GM23338 (cell line): Measurements from ENCODE around the gene ATP6V0E2. TPM values are rescaled to one million over a fixed set of nuclear protein-coding genes. Genes with fewer than 3 reads are reported as not detected.

Experiments used
- ATAC-seq: fragments of 200-7000 bp; cut with Tn5 transposase; 3 replicates; pipeline ENCODE4 v1.9.1; 2020
- DNase-seq: peaks from one replicate; pipeline ENCODE4 v3.0.0-alpha.2; 2015; ENCODE audit warnings: low spot score
- H2AFZ ChIP-seq: fragments of 200-600 bp; sonication (generic); 2 replicates; pipeline ENCODE4 v1.8.0; 2016; ENCODE audit warnings: antibody characterized with exemption, mild to moderate bottlenecking, moderate library complexity
- H3F3A ChIP-seq: fragments of 200-600 bp; sonication (generic); replicated peaks from 2 replicates; pipeline ENCODE4 v1.8.0; 2017; ENCODE audit warnings: antibody characterized with exemption, mixed run types, low read depth
- H3K27ac ChIP-seq: fragments of 200-600 bp; sonication (generic); 2 replicates; pipeline ENCODE4 v1.6.1; 2016; ENCODE audit warnings: low read depth
- H3K27me3 ChIP-seq: fragments of 200-600 bp; sonication (generic); 2 replicates; pipeline ENCODE4 v1.8.0; 2016; ENCODE audit warnings: mild to moderate bottlenecking, mixed run types, moderate library complexity; ENCODE audit not compliant: insufficient read depth
- H3K36me3 ChIP-seq: fragments of 200-600 bp; sonication (generic); 2 replicates; pipeline ENCODE4 v1.8.0; 2016; ENCODE audit warnings: mild to moderate bottlenecking; ENCODE audit not compliant: insufficient read depth
- H3K4me1 ChIP-seq: fragments of 200-600 bp; sonication (generic); 2 replicates; pipeline ENCODE4 v1.8.0; 2016; ENCODE audit warnings: mild to moderate bottlenecking, moderate library complexity; ENCODE audit not compliant: insufficient read depth
- H3K4me2 ChIP-seq: fragments of 200-600 bp; sonication (generic); 2 replicates; pipeline ENCODE4 v1.7.1; 2017; ENCODE audit warnings: mixed run types
- H3K4me3 ChIP-seq: fragments of 200-600 bp; sonication (generic); 2 replicates; pipeline ENCODE4 v1.6.1; 2016; ENCODE audit warnings: mixed run types
- H3K79me2 ChIP-seq: fragments of 200-600 bp; sonication (generic); replicated peaks from 2 replicates; pipeline ENCODE4 v1.8.0; 2017; ENCODE audit warnings: mild to moderate bottlenecking; ENCODE audit not compliant: insufficient read depth
- H3K9me2 ChIP-seq: fragments of 200-600 bp; sonication (generic); 2 replicates; pipeline ENCODE4 v1.8.0; 2017; ENCODE audit not compliant: insufficient read depth
- H4K20me1 ChIP-seq: fragments of 200-600 bp; sonication (generic); replicated peaks from 2 replicates; pipeline ENCODE4 v1.8.0; 2017; ENCODE audit warnings: mild to moderate bottlenecking; ENCODE audit not compliant: insufficient read depth
- H3K27ac Mint-ChIP-seq: 2 replicates; pipeline ENCODE4 v1.8.0; 2020; ENCODE audit warnings: inconsistent platforms, mild to moderate bottlenecking, moderate library complexity, mixed read lengths
- H3K27me3 Mint-ChIP-seq: 3 replicates; pipeline ENCODE4 v1.8.0; 2022; ENCODE audit warnings: low read depth, mild to moderate bottlenecking, moderate library complexity, mixed read lengths, inconsistent platforms; ENCODE audit not compliant: insufficient read depth, poor library complexity
- H3K36me3 Mint-ChIP-seq: 3 replicates; pipeline ENCODE4 v1.8.0; 2021; ENCODE audit warnings: low read depth, mild to moderate bottlenecking, inconsistent platforms, moderate library complexity, mixed read lengths
- H3K4me1 Mint-ChIP-seq: 3 replicates; pipeline ENCODE4 v1.8.0; 2020; ENCODE audit warnings: mild to moderate bottlenecking, inconsistent platforms, mixed read lengths
- H3K4me3 Mint-ChIP-seq: 3 replicates; pipeline ENCODE4 v1.8.0; 2021; ENCODE audit warnings: moderate library complexity, mild to moderate bottlenecking, inconsistent platforms, mixed read lengths
- H3K9me3 Mint-ChIP-seq: 3 replicates; pipeline ENCODE4 v1.8.0; 2020; ENCODE audit warnings: moderate library complexity, mild to moderate bottlenecking, inconsistent platforms, mixed read lengths
- CREB1 ChIP-seq: fragments of 250-450 bp; sonication (Bioruptor Pico); IDR thresholded peaks from 2 replicates; pipeline ENCODE4 v1.5.0; 2020; ENCODE audit warnings: low read depth, mild to moderate bottlenecking, moderate library complexity
- CTCF ChIP-seq, 2 experiments: fragments of 200-600 bp in 1 of 2; sonication (generic) in 1 of 2; conservative IDR thresholded peaks; 2 replicates each; pipeline versions ENCODE4 v1.5.1 to v1.6.1; 2016 to 2017; ENCODE audit warnings: antibody characterized with exemption in 2 of 2, low read depth in 2 of 2, mild to moderate bottlenecking in 2 of 2, moderate library complexity in 1 of 2
- ETS1 ChIP-seq: IDR thresholded peaks from 2 replicates; pipeline ENCODE4 v1.6.1; 2016; ENCODE audit warnings: antibody characterized with exemption
- EZH2 ChIP-seq: fragments of 200-600 bp; sonication (generic); IDR thresholded peaks from one replicate; pipeline ENCODE4 v1.8.0; 2017; ENCODE audit warnings: antibody characterized with exemption, mild to moderate bottlenecking, low read depth; ENCODE audit not compliant: unreplicated experiment
- EZH2phosphoT487 ChIP-seq: fragments of 200-600 bp; sonication (generic); IDR thresholded peaks from one replicate; pipeline ENCODE4 v1.8.1; 2018; ENCODE audit warnings: antibody characterized with exemption; ENCODE audit not compliant: unreplicated experiment
- JUNB ChIP-seq: IDR thresholded peaks from one replicate; pipeline ENCODE4 v1.6.1; 2016; ENCODE audit warnings: antibody characterized with exemption; ENCODE audit not compliant: unreplicated experiment
- NANOG ChIP-seq: IDR thresholded peaks from 2 replicates; pipeline ENCODE4 v1.6.1; 2016; ENCODE audit warnings: antibody characterized with exemption, borderline replicate concordance
- POLR2AphosphoS5 ChIP-seq: IDR thresholded peaks from 2 replicates; pipeline ENCODE4 v1.6.1; 2016; ENCODE audit warnings: antibody characterized with exemption, low read depth
- STAT1 ChIP-seq: IDR thresholded peaks from one replicate; pipeline ENCODE4 v1.6.1; 2016; ENCODE audit warnings: antibody characterized with exemption; ENCODE audit not compliant: unreplicated experiment
- ZNF114 ChIP-seq: fragments of 250-450 bp; sonication (Bioruptor Pico); IDR thresholded peaks from 2 replicates; pipeline ENCODE4 v1.5.0; 2020; ENCODE audit warnings: mild to moderate bottlenecking, moderate library complexity
- ZNF331 ChIP-seq: fragments of 250-450 bp; sonication (Bioruptor Pico); IDR thresholded peaks from 2 replicates; pipeline ENCODE4 v1.5.0; 2020; ENCODE audit warnings: low read depth, mild to moderate bottlenecking, moderate library complexity
- ZNF462 ChIP-seq: fragments of 250-450 bp; sonication (Bioruptor Pico); IDR thresholded peaks from 2 replicates; pipeline ENCODE4 v1.5.0; 2020; ENCODE audit warnings: mild to moderate bottlenecking, moderate library complexity
- polyA plus RNA-seq: library from polyadenylated mRNA; unstranded; fragments of >200 nt; fragmentation: Nextera tagmentation; extraction: Ambion mirVana; gene quantifications from 2 replicates; pipeline ENCODE4 v1.2.1, GENCODE V29; 2016
- total RNA-seq: library from RNA; depleted of rRNA; stranded (reverse); fragments of >200 nt; shearing (Covaris generic); gene quantifications from 2 replicates; pipeline ENCODE4 v1.2.3, GENCODE V29; 2014
- TF ChIP-seq, protein P1 (sequence below): IDR thresholded peaks from one replicate; pipeline ENCODE4 v1.6.1; 2018; ENCODE audit warnings: antibody characterized with exemption; ENCODE audit not compliant: unreplicated experiment

The ATP6V0E2 gene
- total and polyA plus RNA-seq, 2 experiments from 2014 or later: 15.6 to 34.7 TPM

GRCh38 chr7:149862156-149862555 is 11.6 kb upstream of the ATP6V0E2 start (continued):
- TF ChIP-seq, protein P1, sequence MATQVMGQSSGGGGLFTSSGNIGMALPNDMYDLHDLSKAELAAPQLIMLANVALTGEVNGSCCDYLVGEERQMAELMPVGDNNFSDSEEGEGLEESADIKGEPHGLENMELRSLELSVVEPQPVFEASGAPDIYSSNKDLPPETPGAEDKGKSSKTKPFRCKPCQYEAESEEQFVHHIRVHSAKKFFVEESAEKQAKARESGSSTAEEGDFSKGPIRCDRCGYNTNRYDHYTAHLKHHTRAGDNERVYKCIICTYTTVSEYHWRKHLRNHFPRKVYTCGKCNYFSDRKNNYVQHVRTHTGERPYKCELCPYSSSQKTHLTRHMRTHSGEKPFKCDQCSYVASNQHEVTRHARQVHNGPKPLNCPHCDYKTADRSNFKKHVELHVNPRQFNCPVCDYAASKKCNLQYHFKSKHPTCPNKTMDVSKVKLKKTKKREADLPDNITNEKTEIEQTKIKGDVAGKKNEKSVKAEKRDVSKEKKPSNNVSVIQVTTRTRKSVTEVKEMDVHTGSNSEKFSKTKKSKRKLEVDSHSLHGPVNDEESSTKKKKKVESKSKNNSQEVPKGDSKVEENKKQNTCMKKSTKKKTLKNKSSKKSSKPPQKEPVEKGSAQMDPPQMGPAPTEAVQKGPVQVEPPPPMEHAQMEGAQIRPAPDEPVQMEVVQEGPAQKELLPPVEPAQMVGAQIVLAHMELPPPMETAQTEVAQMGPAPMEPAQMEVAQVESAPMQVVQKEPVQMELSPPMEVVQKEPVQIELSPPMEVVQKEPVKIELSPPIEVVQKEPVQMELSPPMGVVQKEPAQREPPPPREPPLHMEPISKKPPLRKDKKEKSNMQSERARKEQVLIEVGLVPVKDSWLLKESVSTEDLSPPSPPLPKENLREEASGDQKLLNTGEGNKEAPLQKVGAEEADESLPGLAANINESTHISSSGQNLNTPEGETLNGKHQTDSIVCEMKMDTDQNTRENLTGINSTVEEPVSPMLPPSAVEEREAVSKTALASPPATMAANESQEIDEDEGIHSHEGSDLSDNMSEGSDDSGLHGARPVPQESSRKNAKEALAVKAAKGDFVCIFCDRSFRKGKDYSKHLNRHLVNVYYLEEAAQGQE: no peak
- TF ChIP-seq CTCF (conservative IDR thresholded peaks at IDR 0.05; ENCODE audit: low read depth in 2 of 2) (no peak), ZNF114 (no peak), NANOG (no peak), JUNB (no peak), ZNF331 (CRISPR knock-in tag) (no peak), CREB1 (no peak), POLR2AphosphoS5 (no peak)

- H4K20me1 ChIP-seq: no peaks in the 10 kb centered on the region
- H3F3A ChIP-seq: no peaks in the 10 kb centered on the region
- H3K4me3 ChIP-seq: no peak overlapping the region
- no peaks in the 10 kb centered on the region for H3K27me3 ChIP-seq
- no peak overlapping the region for H3K27ac ChIP-seq
- H3K27ac Mint-ChIP-seq: no peak overlapping the region
- no peaks in the 10 kb centered on the region; the same call in 2 of the 3 replicates for H3K36me3 Mint-ChIP-seq
- H3K27me3 Mint-ChIP-seq: peaks cover 15% of the 10 kb centered on the region
- no peaks in the 10 kb centered on the region for H3K9me3 Mint-ChIP-seq
- H3K4me1 Mint-ChIP-seq: peaks cover 4% of the 10 kb centered on the region; the same call in 1 of the 3 replicates
- no peak overlapping the region for H3K4me3 Mint-ChIP-seq
- DNase-seq: no peak
- no peaks in the 10 kb centered on the region for H3K4me1 ChIP-seq
- H3K4me2 ChIP-seq: no peak overlapping the region
- H3K79me2 ChIP-seq: no peaks in the 10 kb centered on the region
- ATAC-seq: no peak
- no peaks in the 10 kb centered on the region for H3K36me3 ChIP-seq
- H2AFZ ChIP-seq: no peak overlapping the region
- no peaks in the 10 kb centered on the region for H3K9me2 ChIP-seq
- no peak for TF ChIP-seq NANOG
- no peak for TF ChIP-seq POLR2AphosphoS5
- no peak for TF ChIP-seq STAT1
- TF ChIP-seq ZNF462 (CRISPR knock-in tag): no peak
- no peak for TF ChIP-seq JUNB
- TF ChIP-seq EZH2phosphoT487: no peak
- TF ChIP-seq EZH2: no peak
- TF ChIP-seq ETS1: no peak
Measured at GRCh38 chr7:149863500-149863899, 10.3 kb upstream of the ATP6V0E2 start.
